Stimulated activated CD8-positive, alpha-beta memory T cell treated with anti-CD3 and anti-CD28 coated beads, Interleukin-2, amount 100 ng/mL, for 48 hours (primary cell): Measurements from ENCODE around the gene GNG12.

Experiments used
- DNase-seq, 2 donors: peaks; one replicate each; pipeline ENCODE4 v3.0.0-alpha.2; 2020; ENCODE audit warnings: low read depth in 2 of 2

GNG12 gene

GRCh38 chr1:67815303-67816094, 17.8 kb downstream of the GNG12 start:
- no peak for DNase-seq

DNA sequence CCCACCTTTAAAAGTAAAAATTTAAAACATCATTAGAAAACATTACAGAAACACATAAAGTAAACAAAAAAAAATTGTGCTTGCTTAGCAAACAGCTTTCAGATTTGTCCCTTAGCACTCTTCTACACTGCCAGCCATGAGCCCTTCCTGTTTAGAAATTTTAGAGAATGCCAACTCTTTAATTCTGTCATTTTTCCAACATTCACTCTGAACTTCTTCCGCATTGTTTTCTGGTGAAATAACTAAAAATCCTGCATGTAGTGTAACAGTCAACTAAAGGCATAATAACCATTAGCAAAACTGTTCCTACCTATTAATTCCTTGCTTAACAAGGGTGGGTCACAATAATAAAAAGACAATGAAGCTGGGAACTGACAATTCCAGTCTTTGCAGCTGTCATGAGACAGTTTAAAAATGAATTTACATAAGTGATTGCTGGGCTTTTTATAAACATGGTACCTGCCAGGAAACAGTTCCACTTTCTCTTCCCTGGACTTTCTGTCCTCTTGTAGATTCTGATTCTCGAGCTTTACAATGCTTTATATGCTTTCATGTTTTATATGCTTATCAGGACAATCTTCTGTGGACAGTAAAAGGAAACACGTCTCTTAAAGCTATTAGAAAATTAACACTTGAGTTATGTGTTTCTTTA, 19.0 kb downstream of the GNG12 start:
- DNase-seq, result no peak

- DNase-seq, result no peak
These were observed 21.0 kb downstream of the GNG12 start for GRCh38 chr1:67812226-67812625.

GRCh38 chr1:67811781-67812180, 21.5 kb downstream of the GNG12 start:
- DNase-seq, result no peak

GRCh38 chr1:67809887-67810286, 23.4 kb downstream of the GNG12 start:
- no peak for DNase-seq

- no peak for DNase-seq
These were observed 26.0 kb downstream of the GNG12 start for GRCh38 chr1:67807282-67807681.

GRCh38 chr1:67804710-67805109, 28.6 kb downstream of the GNG12 start:
- DNase-seq, result no peak

DNA sequence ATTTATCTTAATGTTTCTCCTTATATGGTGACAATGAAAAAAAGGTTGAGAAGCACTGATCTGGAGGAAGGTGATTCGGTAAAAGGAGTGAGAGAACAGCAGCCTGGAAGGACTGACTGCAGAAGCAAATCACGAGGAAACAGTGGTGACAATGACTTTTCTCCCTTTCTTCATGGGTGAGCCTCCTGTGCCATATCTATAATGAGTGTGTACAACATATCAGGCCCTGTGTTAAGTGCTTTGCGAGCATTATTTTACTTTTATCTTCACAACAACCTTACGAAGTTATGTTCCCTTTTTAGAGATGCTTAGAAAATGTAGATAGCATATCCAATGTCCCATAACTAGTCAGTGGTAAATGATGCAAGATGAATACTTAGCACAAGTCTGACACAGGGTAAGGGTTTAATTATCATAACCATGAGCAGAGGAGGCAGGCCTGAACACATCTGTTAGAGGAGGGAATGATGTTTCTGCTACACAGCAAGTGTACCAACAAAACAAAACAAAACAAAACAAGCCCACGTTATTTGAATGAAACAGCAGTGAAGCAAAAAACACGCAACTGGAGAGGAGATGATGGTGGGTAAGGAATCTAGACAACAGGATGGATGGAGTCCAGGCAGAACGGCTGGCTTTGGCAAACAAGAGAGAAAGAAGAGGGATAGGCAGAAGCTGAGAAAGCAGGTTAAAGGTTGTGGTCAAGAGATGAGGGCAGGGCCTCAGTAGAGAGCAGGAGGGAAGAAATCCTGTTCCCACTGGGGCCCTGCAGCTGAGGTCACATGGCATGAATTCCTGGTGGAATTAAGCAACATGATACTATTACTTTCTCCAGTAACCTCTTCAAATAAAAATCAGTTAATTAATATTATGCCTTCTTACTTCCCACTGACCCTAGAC, 29.6 kb downstream of the GNG12 start:
- DNase-seq, result no peak

- no peak for DNase-seq
These were observed 30.7 kb downstream of the GNG12 start for GRCh38 chr1:67802565-67802964.

- DNase-seq, result no peak
These were observed 31.4 kb downstream of the GNG12 start for GRCh38 chr1:67801903-67802302.

- no peak for DNase-seq
These were observed 37.9 kb downstream of the GNG12 start for GRCh38 chr1:67795179-67795912.

- DNase-seq, result no peak
These were observed 39.7 kb downstream of the GNG12 start for GRCh38 chr1:67793562-67793961.

- DNase-seq, result no peak
These were observed 40.4 kb downstream of the GNG12 start for GRCh38 chr1:67792741-67793458.

GRCh38 chr1:67792103-67792502, 41.2 kb downstream of the GNG12 start:
- DNase-seq, result no peak

DNA sequence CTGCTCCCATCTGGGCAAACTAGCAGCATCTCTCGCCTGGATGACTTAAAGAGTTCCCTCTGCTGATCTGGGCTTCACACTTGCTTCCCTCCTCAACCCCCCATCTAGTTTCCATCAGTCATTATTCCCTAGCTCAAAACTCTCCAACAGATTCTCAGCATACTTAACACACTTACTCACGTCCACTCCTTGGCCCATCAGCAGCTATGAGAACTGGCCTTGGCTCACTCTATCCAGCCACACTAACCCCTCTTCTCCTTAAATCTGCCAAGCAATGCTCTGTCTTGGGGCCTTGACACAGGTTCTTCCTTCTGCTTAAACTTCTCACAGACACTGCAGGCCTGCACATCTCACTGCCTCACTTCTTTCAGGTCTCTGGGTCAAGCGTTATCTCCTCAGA, 41.6 kb downstream of the GNG12 start:
- no peak for DNase-seq

DNA sequence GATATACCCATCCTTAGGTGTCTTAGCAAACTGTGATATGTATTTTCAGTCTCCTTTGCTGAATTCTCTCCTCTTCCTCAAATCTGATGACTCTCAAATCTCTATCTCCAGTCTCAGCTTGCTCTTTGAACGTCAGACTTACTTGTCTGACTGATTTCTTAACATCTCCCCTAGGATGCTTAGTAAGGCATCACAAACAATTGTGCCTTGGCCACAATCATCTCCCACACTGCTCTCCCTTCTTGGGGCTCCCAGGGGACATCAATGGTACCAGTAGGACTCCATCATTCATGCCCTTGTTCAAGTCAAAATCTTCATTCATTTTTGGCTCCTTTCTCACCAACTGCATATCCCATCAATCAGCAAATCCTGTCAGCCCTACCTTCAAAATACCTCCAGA, 42.0 kb downstream of the GNG12 start:
- DNase-seq, result no peak

- DNase-seq, result no peak
These were observed 43.0 kb downstream of the GNG12 start for GRCh38 chr1:67790201-67790692.

DNA sequence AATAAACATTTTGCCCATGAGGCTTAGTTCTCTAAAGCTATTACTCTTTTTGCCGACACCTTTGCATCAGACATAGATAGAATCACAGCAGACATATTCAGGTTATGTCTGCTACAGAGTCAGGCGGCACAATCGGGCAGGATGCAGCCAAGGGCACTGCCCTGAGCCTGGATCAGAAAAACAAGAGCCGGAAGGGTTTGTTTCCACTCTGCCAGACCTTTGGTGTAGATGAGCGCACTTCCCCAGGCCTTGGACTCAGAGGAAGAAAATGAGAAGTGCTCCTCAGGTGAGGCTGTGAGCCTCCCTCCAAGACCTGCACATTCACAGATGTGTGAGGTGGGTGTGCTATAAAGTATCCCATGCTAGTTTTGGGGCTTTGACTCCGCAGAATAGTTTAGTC, 43.7 kb downstream of the GNG12 start:
- no peak for DNase-seq

- no peak for DNase-seq
These were observed 44.4 kb downstream of the GNG12 start for GRCh38 chr1:67788904-67789303.

- DNase-seq, result no peak
These were observed 45.0 kb downstream of the GNG12 start for GRCh38 chr1:67788238-67788790.

GRCh38 chr1:67787746-67788145, 45.5 kb downstream of the GNG12 start:
- DNase-seq, result no peak
